ENCODE data around the gene FBL.
"Not testable (repeated sequence)": the region's sequence is repeated elsewhere in the genome, so short reads cannot be mapped to it uniquely, and the experiment has no call there.

Gene FBL

GRCh38 chr19:39845933-39846677 lies at the start of gene FBL:
Gene FBL, minus strand, starts transcription at chr19:39846379. Its CDS starts 79 bp downstream, at chr19:39846300.
- DNase-seq (ENCODE audit: low read depth, low spot score), result peak; percentile 98

DNA sequence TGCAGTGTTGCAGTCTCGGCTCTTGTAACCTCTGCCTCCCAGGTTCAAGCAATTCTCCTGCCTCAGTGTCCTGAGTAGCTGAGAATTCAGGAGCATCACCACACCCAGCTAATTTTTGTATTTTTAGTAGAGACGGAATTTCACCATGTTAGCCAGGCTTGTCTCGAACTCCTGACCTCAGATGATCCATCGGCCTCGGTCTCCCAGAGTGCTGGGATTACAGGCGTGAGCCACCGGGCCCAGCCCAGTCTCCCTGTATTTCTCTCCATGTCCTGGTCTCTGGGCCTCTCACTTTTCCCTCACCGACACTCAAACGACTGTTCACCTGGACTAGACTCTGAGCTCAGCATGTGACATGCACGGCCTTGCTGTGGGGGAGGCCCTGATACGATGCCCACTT lies 48.9 kb upstream of the FBL start:
- DNase-seq (ENCODE audit: low read depth, low spot score), result not testable (repeated sequence)

DNA sequence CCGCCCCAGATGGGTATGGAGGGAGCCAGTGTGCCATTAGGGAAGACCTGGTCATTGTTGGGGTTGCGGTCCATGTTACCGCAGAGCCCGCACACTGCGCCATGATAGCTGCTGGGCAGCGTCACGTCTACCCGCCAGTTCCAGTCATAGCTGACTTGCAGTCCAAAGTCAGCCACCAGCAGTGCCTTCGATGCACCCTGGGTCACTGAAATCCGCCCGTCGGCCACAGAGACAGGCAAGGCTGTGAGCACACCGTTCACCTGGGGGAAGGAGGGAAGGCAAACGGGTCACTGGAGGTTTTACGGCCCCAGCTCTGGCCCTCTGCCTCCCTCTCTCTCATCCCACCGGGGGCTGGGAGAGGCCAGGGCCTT lies 48.0 kb upstream of the FBL start:
- DNase-seq (ENCODE audit: low read depth, low spot score), result not testable (repeated sequence)

DNA sequence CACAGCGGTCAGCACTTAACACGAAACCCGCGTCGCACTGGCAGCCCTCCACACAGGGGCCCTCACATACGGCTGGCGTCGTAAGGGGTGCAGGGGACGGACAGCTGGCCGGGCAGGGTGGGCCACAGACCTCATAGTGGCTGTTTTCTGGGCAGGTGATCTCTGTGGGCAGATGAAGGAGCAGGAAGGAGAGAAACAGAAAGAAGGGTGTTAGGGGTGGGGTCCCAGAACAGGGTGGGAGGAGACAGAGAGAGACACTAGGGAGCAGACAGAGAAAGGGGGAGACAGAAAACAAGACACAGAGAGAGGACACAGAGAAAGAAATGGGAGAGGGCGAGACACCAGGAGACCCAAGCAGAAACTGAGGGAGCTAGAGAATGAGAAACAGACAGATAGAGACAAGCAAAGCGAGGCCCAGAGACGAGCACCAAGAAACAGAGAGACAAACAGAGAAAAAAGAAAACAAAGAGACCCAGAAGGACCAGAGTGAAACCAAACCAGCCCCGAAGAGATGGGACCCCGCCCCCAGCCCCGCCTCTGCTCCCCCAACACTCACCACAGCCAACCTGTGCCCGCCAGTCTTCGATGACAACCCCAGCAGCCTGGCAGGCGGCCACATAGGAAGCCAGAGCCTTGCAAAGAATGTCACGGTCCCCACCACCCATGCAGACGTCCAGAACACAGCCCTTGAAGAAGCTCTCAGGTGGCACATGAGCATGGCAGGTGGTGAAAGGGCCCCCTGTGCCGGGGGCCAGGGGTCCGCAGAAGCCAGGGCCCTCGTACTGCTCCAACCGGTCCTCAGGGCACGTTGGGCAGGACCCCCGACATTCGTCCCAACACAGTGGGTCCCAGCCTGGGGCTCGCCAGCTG lies 47.4 kb upstream of the FBL start:
- not testable (repeated sequence) for DNase-seq (ENCODE audit: low read depth, low spot score)

GRCh38 chr19:39892506-39892902 lies 46.3 kb upstream of the FBL start:
- not testable (repeated sequence) for DNase-seq (ENCODE audit: low read depth, low spot score)

GRCh38 chr19:39891660-39892505 lies 45.7 kb upstream of the FBL start:
- DNase-seq (ENCODE audit: low read depth, low spot score), result peak; percentile 11

DNA sequence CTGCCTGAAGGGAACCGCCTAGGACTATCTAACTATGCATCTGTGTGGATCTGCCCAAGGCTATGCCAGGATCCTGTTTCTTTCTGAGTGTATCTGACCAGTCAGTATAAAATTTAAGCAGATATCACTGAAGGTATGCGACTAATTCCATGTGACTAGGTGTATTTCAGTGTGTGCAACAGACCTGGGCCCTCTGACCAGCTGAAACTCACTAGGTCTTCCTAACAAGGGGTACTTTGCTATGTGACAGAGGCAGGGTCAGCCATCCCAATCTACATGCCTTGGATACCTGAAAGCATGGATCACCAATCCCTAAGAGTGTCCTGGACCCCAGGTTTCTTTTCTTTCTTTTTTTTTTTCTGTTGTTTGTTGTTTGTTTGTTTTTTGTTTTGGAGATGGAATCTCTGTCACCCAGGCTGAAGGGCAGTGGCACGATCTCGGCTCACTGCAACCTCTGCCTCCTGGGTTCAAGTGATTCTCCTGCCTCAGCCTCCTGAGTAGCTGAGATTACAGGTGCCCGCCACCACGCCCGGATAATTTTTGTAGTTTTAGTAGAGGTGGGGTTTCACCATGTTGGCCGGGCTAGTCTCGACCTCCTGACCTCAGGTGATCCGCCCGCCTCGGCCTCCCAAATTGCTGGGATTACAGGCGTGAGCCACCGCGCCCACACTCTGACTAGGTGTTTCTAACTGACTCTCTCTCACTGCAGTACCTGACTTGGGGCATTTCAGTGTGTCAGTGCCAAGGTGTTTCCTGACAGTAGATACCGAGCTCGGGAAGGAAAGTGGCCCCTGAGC lies 44.8 kb upstream of the FBL start:
- no peak for DNase-seq (ENCODE audit: low read depth, low spot score)

DNA sequence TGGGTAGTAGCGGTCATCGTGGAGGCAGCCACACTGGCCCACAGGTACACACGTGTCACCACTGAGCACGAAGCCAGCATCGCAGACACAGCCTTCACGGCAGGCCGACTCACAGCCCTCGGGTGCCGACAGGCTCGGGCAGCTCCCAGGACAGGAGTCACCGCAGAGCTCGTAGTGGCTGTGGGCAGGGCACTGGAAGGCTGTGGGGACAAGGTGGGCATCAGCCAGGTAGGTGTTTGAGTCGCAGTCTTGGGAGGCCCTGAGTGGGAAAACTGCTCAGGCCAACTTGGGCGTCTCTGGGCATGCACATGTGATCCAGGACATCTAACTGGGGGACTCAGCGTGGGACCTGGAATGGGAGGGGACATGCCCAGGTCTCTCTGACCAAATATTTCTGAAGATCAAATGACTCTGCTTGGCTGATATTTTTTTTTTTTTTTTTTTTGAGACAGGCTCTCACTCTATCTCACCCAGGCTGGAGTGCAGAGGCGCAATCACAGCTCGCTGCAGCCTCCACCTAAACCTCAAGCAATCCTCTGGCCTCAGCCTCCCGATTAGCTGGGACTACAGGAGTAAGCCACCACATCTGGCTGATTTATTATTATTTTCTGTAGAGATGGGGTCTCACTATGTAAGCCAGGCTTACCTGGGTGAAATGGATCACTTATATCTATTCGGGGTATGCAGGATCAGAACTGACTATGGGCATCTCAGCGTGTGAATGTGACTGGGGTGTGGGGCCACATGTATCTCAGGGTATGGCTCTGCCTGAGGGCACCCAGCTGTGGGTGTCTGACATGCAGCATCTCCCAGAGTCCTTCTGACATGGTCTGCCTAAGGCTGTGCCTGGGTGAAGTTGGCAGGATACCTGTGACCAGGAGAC lies 43.9 kb upstream of the FBL start:
- not testable (repeated sequence) for DNase-seq (ENCODE audit: low read depth, low spot score)

- not testable (repeated sequence) for DNase-seq (ENCODE audit: low read depth, low spot score)
Observed at GRCh38 chr19:39887456-39887951, 41.3 kb upstream of the FBL start.

DNA sequence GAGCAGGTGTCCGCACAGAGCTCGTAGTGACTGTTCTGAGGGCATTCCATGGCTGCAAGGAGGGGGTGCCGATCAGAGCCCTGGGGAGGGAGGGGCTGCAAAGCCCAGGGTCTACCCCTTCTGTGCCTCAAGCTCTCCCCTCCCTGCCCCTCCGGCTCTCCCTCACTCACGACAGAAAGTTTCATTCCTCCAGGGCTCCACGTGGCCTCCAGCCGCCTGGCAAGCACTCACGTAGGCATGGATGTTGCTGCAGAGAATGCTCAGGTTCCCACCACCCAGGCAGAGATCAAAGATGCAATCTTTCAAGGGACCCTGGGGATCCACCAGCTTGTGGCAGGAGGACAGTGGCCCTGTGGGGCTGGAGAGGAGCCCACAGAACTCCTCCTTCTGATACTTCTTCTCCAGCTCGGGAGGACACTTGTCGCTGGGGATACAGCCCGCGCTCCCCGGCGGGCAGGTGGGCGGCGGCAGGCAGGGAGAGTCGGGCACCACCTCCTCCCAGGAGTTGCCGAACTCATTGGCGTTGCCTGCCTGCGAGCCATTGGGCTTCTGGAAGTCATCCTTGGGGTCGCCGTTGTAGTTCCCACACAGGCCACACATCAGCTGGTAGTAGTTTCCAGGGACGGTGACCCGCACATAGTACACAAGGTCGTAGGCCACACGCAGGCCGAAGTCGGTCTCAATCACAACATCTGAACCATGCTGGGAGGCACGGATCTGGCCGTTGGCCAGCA lies 39.8 kb upstream of the FBL start:
- DNase-seq (ENCODE audit: low read depth, low spot score), result not testable (repeated sequence)

- not testable (repeated sequence) for DNase-seq (ENCODE audit: low read depth, low spot score)
Observed at GRCh38 chr19:39884721-39885120, 38.5 kb upstream of the FBL start.

DNA sequence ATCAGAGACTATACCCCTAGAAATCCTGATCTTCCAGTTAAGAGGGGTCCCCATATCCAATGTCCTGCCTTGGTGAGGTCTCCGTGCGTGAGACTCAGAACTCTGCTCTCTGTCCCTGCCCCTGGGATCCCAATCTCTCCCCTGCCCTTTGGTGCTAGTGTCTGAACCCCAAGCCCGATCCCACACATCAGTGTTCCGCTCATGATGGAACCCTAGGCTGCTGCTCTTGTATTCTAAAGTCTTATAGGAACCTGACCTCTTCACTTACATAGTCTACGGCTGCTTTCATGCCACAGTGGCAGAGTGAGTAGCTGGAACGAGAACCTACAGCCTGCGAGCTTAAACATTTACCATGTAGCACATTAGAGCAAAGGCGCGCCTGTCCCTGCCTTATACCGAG lies 36.5 kb upstream of the FBL start:
- not testable (repeated sequence) for DNase-seq (ENCODE audit: low read depth, low spot score)

DNA sequence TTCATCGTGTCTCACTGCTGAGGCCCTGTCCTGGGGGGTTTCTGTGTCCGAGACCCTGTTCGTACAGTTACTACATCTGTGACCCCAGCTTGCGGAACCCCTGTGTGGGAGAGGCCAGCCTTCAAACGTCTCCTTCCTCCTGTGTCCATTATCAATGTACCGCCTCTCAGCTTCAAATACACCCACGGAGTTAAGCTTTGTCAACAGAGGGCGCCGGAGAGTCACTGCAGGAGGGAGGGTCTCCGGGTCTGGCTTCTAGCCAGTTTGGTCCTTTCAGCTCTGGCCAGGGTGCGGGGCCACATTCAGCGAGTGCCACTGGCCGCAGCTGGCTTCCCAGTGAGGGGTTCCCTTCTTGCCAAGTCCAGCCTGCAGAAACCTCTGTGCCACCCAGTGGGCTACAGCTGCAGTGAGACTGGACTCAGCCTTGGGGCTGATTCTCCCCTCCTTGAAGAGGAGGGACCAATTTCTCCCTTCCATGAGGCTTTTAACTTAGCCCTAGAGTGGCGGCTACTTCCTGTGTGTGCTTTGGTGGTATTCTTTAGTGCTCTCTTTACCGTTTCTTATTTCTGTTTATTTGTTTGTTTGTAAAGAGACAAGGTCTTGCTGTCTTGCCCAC lies 35.4 kb upstream of the FBL start:
- peak; percentile 19 for DNase-seq (ENCODE audit: low read depth, low spot score)

DNA sequence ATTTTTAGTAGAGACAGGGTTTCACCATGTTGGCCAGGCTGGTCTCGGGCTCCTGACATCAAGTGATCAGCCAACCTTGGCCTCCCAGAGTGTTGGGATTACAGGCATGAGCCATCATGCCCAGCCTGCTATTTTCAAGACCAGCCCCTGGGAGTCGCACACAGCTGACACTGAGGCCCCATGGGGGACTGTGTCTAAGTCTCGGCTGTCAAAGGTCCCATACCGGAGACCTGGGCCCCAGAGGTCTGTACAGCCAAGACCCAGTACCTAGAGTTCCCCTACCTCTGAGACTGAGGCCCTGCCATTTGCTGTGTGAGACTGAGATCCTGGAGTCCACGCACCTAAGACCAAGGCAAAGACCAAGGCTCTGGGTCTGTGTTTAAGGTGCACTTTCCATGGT lies 34.1 kb upstream of the FBL start:
- DNase-seq (ENCODE audit: low read depth, low spot score), result not testable (repeated sequence)

DNA sequence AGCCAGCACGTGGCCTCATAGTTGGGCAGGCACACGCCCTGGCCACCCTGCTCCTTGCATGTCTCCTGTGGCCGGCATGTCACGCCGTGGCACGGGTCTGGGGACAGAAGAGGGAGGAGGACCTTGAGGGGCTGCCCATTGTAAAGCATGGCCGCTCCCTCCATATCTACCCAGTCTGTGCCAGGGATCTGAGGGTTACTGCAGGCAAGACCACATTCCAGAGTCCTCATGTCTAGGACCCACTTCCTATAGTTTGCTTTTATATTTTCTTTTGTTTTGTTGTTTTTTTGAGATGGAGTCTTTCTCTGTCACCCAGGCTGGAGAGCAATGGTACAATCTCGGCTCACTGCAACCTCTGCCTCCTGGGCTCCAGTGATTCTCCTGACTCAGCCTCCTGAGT lies 33.6 kb upstream of the FBL start:
- DNase-seq (ENCODE audit: low read depth, low spot score), result not testable (repeated sequence)

- DNase-seq (ENCODE audit: low read depth, low spot score), result not testable (repeated sequence)
Observed at GRCh38 chr19:39878866-39879265, 32.7 kb upstream of the FBL start.

GRCh38 chr19:39878398-39878797 lies 32.2 kb upstream of the FBL start:
- no peak for DNase-seq (ENCODE audit: low read depth, low spot score)

DNA sequence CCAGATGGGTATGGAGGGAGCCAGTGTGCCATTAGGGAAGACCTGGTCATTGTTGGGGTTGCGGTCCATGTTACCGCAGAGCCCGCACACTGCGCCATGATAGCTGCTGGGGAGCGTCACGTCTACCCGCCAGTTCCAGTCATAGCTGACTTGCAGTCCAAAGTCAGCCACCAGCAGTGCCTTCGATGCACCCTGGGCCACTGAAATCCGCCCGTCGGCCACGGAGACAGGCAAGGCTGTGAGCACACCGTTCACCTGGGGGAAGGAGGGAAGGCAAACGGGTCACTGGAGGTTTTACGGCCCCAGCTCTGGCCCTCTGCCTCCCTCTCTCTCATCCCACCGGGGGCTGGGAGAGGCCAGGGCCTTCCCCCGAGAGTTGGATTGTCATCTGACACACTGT lies 31.8 kb upstream of the FBL start:
- DNase-seq (ENCODE audit: low read depth, low spot score), result not testable (repeated sequence)

GRCh38 chr19:39877488-39877887 lies 31.3 kb upstream of the FBL start:
- not testable (repeated sequence) for DNase-seq (ENCODE audit: low read depth, low spot score)

Measured in astrocyte of the hippocampus (primary cell).